HG03196 (cell line): ENCODE results near the gene CCDC182.

Experiments used
- ATAC-seq: cut with Tn5 transposase; IDR thresholded peaks from one replicate; pipeline ENCODE4 v1.9.1; 2021; ENCODE audit not compliant: unreplicated experiment

The CCDC182 gene

GRCh38 chr17:57758654-57759053 is 13.6 kb upstream of the CCDC182 start:
- no peak for ATAC-seq

DNA sequence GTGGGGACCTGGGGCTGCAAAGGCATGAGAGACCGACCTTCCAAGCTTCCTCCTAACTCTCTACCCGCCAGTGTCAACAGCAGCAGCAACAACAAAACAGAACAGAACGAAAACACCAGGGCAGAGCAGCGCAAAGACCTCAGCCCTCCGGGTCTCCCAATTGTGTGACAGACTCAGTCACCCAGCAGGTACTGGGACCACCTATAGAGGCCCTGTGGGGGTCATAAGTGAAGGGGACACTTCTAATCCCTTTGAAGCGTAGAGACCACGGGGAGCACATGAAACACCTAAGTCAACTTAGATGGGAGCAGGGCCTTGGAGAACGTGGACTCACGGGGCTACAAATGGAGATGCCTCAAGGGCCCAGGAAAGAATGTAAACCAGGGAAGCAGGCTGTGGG is 12.6 kb upstream of the CCDC182 start:
- no peak for ATAC-seq

DNA sequence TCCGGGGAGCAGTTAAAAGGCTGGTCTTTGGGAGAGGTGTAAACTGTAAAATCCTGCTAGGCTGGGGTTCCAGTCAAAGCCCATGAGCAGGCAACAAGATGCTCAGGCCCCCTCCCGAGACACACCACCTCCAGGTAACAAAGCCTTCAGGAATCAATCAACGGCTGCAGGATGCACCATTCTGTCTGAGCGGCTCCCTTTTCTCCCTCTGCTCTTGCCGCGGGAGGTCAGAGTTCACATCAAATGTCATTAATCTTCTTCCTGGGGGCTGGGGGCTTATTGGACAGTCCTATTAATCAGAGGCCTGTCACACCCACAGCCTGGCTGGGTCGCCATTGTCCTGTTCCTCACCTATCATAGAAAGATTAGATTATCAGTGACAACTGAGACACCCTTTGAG is 11.9 kb upstream of the CCDC182 start:
- no peak for ATAC-seq

- ATAC-seq: no peak
Observed at GRCh38 chr17:57755480-57756070, 10.5 kb upstream of the CCDC182 start.

GRCh38 chr17:57752031-57752905 is 7.2 kb upstream of the CCDC182 start:
- no peak for ATAC-seq

GRCh38 chr17:57751348-57751971 is 6.4 kb upstream of the CCDC182 start:
- ATAC-seq: no peak

DNA sequence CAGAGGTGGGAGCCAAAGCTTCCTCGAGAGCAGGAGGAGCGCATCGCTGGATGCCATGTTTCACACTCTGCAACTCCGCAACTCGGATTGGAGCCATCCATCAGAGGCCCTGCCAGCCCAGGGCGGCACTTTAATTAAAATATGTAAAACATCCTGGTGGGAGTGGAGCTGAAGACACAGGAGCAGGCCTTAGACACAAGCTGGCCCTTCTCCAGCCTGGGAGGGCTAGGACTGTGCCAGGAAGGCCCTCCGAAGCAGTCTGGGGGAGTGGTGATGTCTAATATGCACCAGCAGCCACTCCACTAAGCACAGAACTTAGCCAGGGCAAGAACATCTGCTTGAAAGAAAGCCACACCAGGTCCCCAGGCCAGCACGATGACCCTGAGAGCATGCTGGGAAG is 5.8 kb upstream of the CCDC182 start:
- ATAC-seq: no peak

DNA sequence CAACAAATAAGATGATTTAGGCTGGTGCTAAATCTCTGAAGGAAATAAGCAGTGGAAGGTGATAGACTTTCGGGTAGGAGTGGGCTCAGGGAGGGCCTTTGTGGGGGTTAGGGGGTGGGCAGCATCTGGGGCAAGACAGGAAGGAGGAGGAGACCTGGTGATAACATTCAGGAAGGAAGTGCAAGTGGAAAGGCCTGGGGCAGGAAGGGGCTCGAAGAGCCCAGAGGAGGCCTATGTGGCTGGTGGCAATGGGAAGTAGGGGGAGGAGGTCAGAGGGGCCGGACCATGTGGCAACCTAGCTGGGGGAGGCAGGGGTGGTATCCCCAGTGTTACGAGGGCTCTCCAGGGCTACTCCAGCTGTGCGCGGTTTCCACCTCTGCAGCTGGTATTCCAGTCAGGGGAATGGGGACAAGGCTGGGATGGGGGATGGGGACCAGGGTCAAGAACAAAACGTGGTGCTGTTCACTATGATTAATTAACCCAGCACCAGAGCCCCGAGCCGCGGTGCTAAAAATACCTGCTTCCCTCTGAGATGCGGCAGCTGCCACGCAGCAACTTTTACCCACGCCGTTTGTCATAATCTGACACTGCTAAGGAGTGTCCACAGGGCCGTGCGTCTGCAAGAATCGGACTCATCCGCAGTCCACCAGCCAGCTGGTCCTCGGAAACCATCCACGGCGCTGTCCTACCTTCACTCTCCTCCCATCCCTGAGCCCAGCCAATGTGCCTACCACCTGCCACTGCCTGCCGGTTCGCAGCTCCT is 5.2 kb upstream of the CCDC182 start:
- no peak for ATAC-seq

DNA sequence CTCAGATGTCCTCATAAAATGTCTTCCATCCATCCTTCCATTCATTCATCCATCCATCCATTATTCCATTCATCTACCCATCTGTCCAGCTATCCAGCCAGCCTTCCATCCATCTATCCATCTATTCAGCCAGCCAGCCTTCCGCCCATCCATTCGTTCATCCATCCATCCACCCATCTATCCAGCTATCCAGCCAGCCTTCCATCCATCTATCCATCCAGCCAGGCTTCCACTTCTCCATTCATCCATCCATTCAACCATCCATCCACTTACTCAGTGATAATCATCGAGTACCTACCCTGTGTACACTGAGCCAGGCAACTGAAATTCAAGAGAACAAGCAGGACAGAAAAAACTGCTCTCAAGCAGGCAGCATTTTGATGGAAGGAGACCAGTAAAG is 4.6 kb upstream of the CCDC182 start:
- ATAC-seq: no peak

DNA sequence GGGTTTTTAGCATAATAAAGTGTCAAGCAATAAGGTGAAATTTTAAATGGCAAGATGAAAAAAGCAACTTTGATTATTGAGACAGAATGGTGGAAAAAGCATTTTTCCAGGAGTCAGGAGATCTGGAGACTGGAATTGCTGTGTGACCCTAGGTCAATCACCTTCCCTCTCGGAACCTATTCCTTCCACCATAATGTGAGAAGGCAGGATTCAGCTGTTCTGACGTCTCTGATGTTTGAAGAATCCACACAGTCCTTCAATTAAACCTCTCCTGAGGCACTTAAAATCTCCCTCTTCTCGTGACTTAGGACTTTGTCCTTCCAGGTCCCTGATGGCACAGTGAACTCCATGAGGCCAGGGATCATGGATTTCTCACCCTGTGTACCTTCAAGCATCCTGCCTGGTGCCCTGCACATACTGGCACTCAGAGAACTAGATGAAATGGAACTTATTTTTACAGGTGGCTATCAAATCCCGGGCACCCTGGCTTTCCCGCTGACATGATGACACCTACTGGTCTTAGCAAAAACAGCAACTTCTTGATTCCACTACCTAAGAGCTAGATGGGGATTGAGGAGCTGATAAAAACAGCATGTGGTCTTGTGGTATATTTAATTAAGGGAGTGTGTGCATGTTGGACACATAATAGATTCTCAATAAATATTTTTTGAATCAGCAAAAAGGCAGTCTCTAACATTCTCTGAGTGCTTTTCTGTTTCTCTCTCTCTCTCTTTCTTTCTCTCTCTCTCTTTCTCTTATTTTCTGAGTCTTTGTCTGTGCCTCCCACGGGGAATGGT is 2.3 kb upstream of the CCDC182 start:
- ATAC-seq: no peak

DNA sequence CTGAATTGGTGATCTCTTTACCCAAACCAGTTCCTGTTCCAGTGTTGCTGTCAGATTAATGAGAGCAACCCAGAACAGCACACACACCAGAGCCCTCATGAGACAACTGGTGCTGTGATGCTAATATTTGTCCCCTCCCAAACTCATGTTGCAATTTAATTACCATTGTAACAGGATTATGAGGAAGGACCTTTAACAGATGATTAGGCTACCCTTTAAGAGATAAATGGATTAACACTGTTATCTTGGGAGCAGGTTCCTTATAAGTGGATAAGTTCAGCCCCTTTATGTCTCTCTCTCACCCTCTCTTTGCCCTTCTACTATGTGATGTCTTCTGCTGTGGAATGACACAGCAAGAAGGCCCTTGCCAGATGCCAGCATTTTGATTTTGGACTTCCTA is 1.1 kb upstream of the CCDC182 start:
- ATAC-seq: no peak

DNA sequence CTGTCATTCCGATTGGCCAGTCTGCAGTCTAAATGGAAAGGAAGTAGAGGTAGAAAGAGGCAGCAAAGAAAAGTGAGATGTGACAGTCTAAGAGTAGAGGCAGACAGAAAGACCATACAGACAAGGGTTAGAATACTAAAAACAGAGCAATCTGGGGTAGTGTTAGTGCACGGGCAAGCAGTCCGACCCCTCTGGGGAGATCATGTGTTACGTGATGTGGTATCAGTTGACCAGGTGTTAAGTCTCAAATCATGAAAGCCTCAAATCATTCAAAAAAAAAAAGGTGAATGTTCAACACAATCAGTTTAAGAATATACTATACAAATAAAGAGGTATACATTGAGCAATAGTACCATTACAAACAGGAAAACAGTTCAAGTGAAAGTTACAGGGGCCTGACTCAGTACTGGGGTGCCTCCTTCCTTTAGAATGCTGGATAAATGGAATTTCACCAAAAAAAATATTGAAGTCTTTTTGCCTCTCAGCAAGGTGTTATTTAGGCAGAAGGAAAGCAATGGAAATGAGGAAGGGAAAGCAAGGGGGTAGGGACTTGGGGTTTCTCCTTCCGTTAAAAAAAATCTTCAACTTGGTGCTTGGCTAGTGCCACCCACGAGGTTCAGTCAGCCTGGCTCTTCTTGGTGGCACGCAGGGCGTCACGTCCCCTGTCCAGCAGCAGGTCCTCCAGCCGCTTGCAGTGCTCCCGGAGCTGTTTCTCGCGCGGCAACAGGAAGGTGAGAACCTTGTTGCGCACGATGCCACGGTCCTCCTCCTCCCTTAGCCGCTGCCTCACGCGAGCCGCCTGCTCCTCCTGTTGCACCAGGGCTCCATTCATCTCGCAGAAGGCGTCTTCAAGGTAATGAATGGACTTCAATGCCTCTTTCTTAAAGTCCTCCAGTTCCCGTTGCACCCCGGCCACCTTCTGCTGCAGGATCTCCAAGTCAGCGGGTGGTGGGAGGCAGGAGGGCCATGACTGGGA is 616 bp downstream of the CCDC182 start:
- no peak for ATAC-seq

DNA sequence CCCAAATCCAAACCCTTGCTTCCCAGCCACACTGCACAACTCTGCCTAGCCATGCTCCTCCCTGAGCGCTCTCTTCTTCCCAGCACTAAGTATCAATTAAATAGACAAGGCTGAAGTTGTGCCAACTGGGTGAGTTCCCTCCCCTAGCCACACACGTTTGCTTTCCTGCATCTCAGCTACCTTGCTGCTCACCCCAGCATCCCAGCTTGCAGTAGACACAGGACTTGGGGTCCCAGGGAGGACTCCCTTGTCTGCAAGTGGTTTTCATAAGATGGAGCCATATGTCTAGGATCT is 4.9 kb downstream of the CCDC182 start:
- ATAC-seq: no peak

- ATAC-seq: no peak
Observed at GRCh38 chr17:57739402-57740234, 5.5 kb downstream of the CCDC182 start.

DNA sequence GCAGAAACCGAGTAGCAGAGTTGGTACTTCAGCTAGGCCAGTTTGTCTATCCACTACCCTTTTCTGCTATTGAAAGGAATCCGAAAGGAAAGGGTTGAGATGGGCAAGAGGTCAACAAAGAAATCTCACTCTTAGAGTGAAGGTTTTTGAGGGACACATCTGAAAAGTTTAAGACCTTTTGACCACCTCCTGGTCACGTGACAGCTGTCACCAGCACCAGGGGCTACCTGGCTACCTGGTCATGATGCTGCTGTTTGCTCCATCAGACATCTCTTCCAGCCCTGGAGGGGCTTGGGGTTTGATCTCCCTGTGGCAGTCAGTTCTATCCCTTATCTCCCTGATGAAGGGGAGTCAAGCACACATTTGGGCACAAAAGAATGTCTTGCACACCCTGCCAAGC is 7.6 kb downstream of the CCDC182 start:
- ATAC-seq: no peak

DNA sequence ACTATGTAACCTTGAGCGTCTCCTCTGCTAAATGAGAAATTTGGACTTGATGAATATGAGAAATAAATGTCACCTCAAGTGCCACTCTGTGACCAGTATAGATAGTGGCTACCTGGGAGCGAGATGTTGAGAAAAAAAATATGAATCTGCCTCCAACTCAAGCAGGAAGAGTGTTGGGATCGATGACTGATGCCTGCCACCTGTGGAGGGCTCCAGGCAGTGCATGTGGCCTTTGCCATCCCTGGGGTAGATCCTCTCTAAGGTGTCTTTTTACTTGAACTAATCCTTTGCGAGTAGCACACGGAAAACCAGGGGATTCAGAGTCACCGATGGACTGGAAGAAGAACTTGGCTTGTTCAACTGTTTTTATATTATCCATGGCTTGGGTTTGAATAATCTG is 9.4 kb downstream of the CCDC182 start:
- ATAC-seq: no peak

DNA sequence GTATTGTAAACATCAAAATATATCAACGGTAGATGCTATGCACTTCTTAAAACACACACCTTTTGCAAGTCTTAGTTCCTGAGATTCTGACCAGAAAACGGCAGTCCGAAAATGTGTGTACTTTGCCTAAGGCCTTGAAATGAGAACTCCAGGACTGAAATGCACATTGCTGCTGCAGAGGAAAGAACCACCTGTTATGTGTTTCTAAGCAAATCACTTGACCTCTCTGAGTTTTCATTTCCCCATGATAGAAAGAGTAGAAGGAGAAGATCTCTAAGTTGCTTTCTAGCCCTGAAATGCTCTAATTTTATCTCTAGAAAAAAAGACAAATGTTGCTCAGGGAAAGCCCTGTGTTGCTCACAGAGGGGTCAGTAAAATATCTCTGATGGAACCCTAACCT is 9.9 kb downstream of the CCDC182 start:
- ATAC-seq: no peak

GRCh38 chr17:57733085-57733484 is 12.0 kb downstream of the CCDC182 start:
- ATAC-seq: no peak

GRCh38 chr17:57732062-57732461 is 13.0 kb downstream of the CCDC182 start:
- ATAC-seq: no peak
